Measurements from ENCODE around the gene FHL1. TPM values are rescaled to one million over a fixed set of nuclear protein-coding genes. Genes with fewer than 3 reads are reported as not detected.

The FHL1 gene
- total and polyA plus RNA-seq, 2 donors (not counting 3 experiments of a cell fraction or from before 2014, with no cell fraction given): 50.6 to 59.4 TPM

DNA sequence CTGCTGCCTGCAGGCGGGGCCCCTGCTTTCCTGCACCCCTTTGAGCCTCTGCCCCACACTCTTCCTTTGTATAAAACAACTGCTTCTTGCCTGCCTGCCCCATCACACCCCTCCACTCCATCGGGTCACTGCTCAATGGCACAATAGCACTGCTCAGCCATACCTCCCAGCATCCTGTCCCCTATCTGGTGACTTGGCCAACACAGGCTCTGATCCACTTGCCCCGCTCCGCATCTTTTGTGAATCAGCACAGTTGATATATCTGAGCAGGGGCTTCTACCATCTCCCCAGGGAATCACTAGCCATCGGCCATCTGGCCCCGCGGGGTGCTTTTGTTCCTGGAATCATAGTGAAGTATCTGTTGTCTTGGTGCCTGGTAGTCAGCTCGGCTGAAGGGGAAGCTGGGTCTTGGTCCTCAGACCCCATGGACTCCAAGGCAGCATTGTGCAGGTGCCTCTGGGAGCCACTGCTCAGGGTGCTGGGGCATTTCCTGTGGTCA lies 58.6 kb downstream of the FHL1 start:
- H3K79me2 ChIP-seq (ENCODE audit: control insufficient read depth, insufficient read depth, low read length): no peaks in the 10 kb centered on the region
- dilution Hi-C loops (cut with MboI; ENCODE audit: extremely low pct_ligation_motif_present, low sequenced_read_pairs): no loop called here
- H3K27ac ChIP-seq (ENCODE audit: insufficient read depth, low read depth, low read length): no peak overlapping the region
- H2AFZ ChIP-seq (ENCODE audit: low read depth, low read length): no peak overlapping the region
- H3K27me3 ChIP-seq (ENCODE audit: control insufficient read depth in 2 of 2, insufficient read depth in 2 of 2, low read length in 2 of 2): no peaks in the 10 kb centered on the region
- TF ChIP-seq, protein P1, sequence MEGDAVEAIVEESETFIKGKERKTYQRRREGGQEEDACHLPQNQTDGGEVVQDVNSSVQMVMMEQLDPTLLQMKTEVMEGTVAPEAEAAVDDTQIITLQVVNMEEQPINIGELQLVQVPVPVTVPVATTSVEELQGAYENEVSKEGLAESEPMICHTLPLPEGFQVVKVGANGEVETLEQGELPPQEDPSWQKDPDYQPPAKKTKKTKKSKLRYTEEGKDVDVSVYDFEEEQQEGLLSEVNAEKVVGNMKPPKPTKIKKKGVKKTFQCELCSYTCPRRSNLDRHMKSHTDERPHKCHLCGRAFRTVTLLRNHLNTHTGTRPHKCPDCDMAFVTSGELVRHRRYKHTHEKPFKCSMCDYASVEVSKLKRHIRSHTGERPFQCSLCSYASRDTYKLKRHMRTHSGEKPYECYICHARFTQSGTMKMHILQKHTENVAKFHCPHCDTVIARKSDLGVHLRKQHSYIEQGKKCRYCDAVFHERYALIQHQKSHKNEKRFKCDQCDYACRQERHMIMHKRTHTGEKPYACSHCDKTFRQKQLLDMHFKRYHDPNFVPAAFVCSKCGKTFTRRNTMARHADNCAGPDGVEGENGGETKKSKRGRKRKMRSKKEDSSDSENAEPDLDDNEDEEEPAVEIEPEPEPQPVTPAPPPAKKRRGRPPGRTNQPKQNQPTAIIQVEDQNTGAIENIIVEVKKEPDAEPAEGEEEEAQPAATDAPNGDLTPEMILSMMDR (IDR thresholded peaks at IDR 0.05; ENCODE audit: extremely low read depth in 1 of 2, insufficient read depth in 1 of 2, low read depth in 1 of 2, low read length in 2 of 2): no peak
- TF ChIP-seq EZH2 (IDR thresholded peaks at IDR 0.05; ENCODE audit: borderline replicate concordance, low read depth, low read length, severe bottlenecking) (no peak), MYC (IDR thresholded peaks at IDR 0.05; ENCODE audit: low read depth, low read length) (no peak), POLR2AphosphoS5 (IDR thresholded peaks at IDR 0.05; ENCODE audit: insufficient read depth, low read depth, low read length) (no peak), FOS (IDR thresholded peaks at IDR 0.05; ENCODE audit: borderline replicate concordance, insufficient read depth, low read length) (no peak), GATA2 (IDR thresholded peaks at IDR 0.05; ENCODE audit: insufficient read depth, insufficient read length, low read depth, low read length) (no peak), POLR2A (IDR thresholded peaks at IDR 0.05; ENCODE audit: low read depth, low read length) (no peak), JUN (IDR thresholded peaks at IDR 0.05; ENCODE audit: borderline replicate concordance, insufficient read depth, insufficient read length, low read depth) (no peak)
- TF ChIP-seq, protein P2, sequence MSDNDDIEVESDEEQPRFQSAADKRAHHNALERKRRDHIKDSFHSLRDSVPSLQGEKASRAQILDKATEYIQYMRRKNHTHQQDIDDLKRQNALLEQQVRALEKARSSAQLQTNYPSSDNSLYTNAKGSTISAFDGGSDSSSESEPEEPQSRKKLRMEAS (IDR thresholded peaks at IDR 0.05; ENCODE audit: insufficient read depth, insufficient read length): no peak
- no peak overlapping the region for H3K4me2 ChIP-seq (ENCODE audit: insufficient read depth, low read length)
- no peaks in the 10 kb centered on the region for H3K9me3 ChIP-seq (replicated peaks; ENCODE audit: control insufficient read depth, insufficient read depth, low read length)
- FAIRE-seq (no peak), DNase-seq (ENCODE audit: low read depth, low spot score) (no peak)
- peaks cover 11% of the 10 kb centered on the region for H3K4me1 ChIP-seq (ENCODE audit: control insufficient read depth, extremely low read depth, insufficient read depth, low read length)
- H3K9ac ChIP-seq (replicated peaks; ENCODE audit: extremely low read depth, insufficient read depth, low read length): no peak overlapping the region
- H3K4me3 ChIP-seq (replicated peaks in 1 of 3; ENCODE audit: insufficient read depth in 1 of 3, low read depth in 1 of 3, low read length in 3 of 3): no peak overlapping the region
- intact Hi-C loops (cut with micrococcal nuclease): no loop called here
- no peaks in the 10 kb centered on the region for H4K20me1 ChIP-seq (replicated peaks; ENCODE audit: control insufficient read depth, extremely low read depth, insufficient read depth, low read length)
- CTCF ChIA-PET: interaction anchor here (1.2 to 4.2 kb wide), 6 partner anchors 9 to 178 kb away, joined by 4 to 30 read pairs (median 8); no protein-coding TSS in a partner anchor
- H3K9me1 ChIP-seq (replicated peaks; ENCODE audit: control insufficient read depth, extremely low read depth, insufficient read depth, low read length): no peaks in the 10 kb centered on the region
- POLR2A ChIA-PET: no interaction called here
- no TSS peak for BruUV-seq (replicated peaks)
- H3K36me3 ChIP-seq (ENCODE audit: control insufficient read depth in 2 of 2, extremely low read depth in 1 of 2, insufficient read depth in 2 of 2, low read length in 2 of 2): no peaks in the 10 kb centered on the region
